ENCODE data around the gene SLC25A5. TPM values are rescaled to one million over a fixed set of nuclear protein-coding genes. Genes with fewer than 3 reads are reported as not detected.

Gene SLC25A5
- total and polyA plus RNA-seq, 3 experiments from 2014 or later: 221 to 674 (median 644) TPM

GRCh38 chrX:119467433-119467832 lies 811 bp upstream of the SLC25A5 start:
- H3K4me3 ChIP-seq (ENCODE audit: low read length): no peak overlapping the region
- ChIA-PET CTCF (interaction anchor here (4.3 kb wide), 1 partner anchor 15 kb away, joined by 32 read pairs; no protein-coding TSS in a partner anchor), POLR2A (interaction anchor here (1.6 kb wide), 1 partner anchor 139 kb away, joined by 5 read pairs; the partner anchor contains the start of gene NKRF)
- H3K4me1 ChIP-seq (ENCODE audit: insufficient read depth, low read length): peaks cover 10% of the 10 kb centered on the region
- no peak for DNase-seq
- H3K9me3 ChIP-seq (ENCODE audit: low read length): no peaks in the 10 kb centered on the region
- H3K4me1 Mint-ChIP-seq: peaks cover 5 to 22% (median 13%) of the 10 kb centered on the region in 3 donors
- peak overlapping the region in 5 of 7 donors; percentile 61 to 97 (median 87) for H3K4me3 Mint-ChIP-seq
- peaks cover 11% of the 10 kb centered on the region for H3K36me3 ChIP-seq (ENCODE audit: insufficient read depth, low read length)
- peaks cover 0 to 2% of the 10 kb centered on the region in 2 donors for H3K27me3 Mint-ChIP-seq
- no peaks in the 10 kb centered on the region for H3K27me3 ChIP-seq (ENCODE audit: insufficient read depth, low read length, poor library complexity, severe bottlenecking)
- peaks cover 0 to 26% (median 2%) of the 10 kb centered on the region in 3 donors for H3K36me3 Mint-ChIP-seq
- H3K9me3 Mint-ChIP-seq: no peaks in the 10 kb centered on the region
- H3K27ac ChIP-seq (ENCODE audit: low read depth, low read length): no peak overlapping the region
- peak overlapping the region in 4 of 8 donors; percentile 29 to 97 (median 88) for H3K27ac Mint-ChIP-seq

- Histone ChIP-seq H3K27me3 (ENCODE audit: insufficient read depth, low read length, poor library complexity, severe bottlenecking) (no peaks in the 10 kb centered on the region), H3K4me3 (ENCODE audit: low read length) (peak overlapping the region; percentile 76), H3K36me3 (ENCODE audit: insufficient read depth, low read length) (peaks cover 11% of the 10 kb centered on the region), H3K4me1 (ENCODE audit: insufficient read depth, low read length) (peaks cover 10% of the 10 kb centered on the region), H3K27ac (ENCODE audit: low read depth, low read length) (peak overlapping the region; percentile 90), H3K9me3 (ENCODE audit: low read length) (no peaks in the 10 kb centered on the region)
- peak; percentile 82 to 90 (median 85) for DNase-seq
- no peaks in the 10 kb centered on the region for H3K9me3 Mint-ChIP-seq
- peaks cover 0 to 26% (median 2%) of the 10 kb centered on the region in 3 donors for H3K36me3 Mint-ChIP-seq
- ChIA-PET POLR2A (interaction anchor here (0.5 to 1.6 kb wide), 5 partner anchors 49 to 402 kb away, joined by 3 to 9 read pairs (median 4); partner anchors contain the start of gene NKRF), CTCF (interaction anchor here (0.6 to 4.3 kb wide), 6 partner anchors 10 to 290 kb away, joined by 3 to 32 read pairs (median 4); partner anchors contain the start of gene SOWAHD)
- peak overlapping the region; percentile 85 to 97 (median 88) for H3K4me3 Mint-ChIP-seq
- peaks cover 0 to 4% of the 10 kb centered on the region in 2 donors for H3K27me3 Mint-ChIP-seq
- H3K4me1 Mint-ChIP-seq: peaks cover 5 to 22% (median 13%) of the 10 kb centered on the region in 3 donors
- H3K27ac Mint-ChIP-seq: peak overlapping the region; percentile 85 to 97 (median 94)
Measured at GRCh38 chrX:119468551-119469312, 488 bp downstream of the SLC25A5 start.

GRCh38 chrX:119469313-119469635 lies 1.0 kb downstream of the SLC25A5 start:
- Histone ChIP-seq H3K36me3 (ENCODE audit: insufficient read depth, low read length) (peaks cover 11% of the 10 kb centered on the region), H3K9me3 (ENCODE audit: low read length) (no peaks in the 10 kb centered on the region), H3K4me3 (ENCODE audit: low read length) (peak overlapping the region; percentile 66), H3K27me3 (ENCODE audit: insufficient read depth, low read length, poor library complexity, severe bottlenecking) (no peaks in the 10 kb centered on the region), H3K4me1 (ENCODE audit: insufficient read depth, low read length) (peaks cover 10% of the 10 kb centered on the region), H3K27ac (ENCODE audit: low read depth, low read length) (peak overlapping the region; percentile 69)
- Mint-ChIP-seq H3K4me1 (peaks cover 5 to 22% (median 13%) of the 10 kb centered on the region in 3 donors), H3K27me3 (peaks cover 0 to 4% of the 10 kb centered on the region in 2 donors), H3K4me3 (peak overlapping the region; percentile 70 to 97 (median 88)), H3K36me3 (peaks cover 0 to 26% (median 2%) of the 10 kb centered on the region in 3 donors), H3K27ac (peak overlapping the region; percentile 45 to 97 (median 92)), H3K9me3 (no peaks in the 10 kb centered on the region)
- ChIA-PET CTCF (interaction anchor here (0.7 to 4.3 kb wide), 5 partner anchors 9 to 289 kb away, joined by 3 to 32 read pairs (median 4); partner anchors contain the start of gene SOWAHD), POLR2A (interaction anchor here (0.5 to 1.6 kb wide), 3 partner anchors 137 to 402 kb away, joined by 3 to 9 read pairs (median 5); partner anchors contain the start of gene NKRF)
- DNase-seq: no peak

- Histone ChIP-seq H3K36me3 (ENCODE audit: insufficient read depth, low read length) (peaks cover 10% of the 10 kb centered on the region), H3K4me1 (ENCODE audit: insufficient read depth, low read length) (peaks cover 4% of the 10 kb centered on the region), H3K9me3 (ENCODE audit: low read length) (no peaks in the 10 kb centered on the region), H3K27me3 (ENCODE audit: insufficient read depth, low read length, poor library complexity, severe bottlenecking) (no peaks in the 10 kb centered on the region), H3K27ac (ENCODE audit: low read depth, low read length) (no peak overlapping the region), H3K4me3 (ENCODE audit: low read length) (no peak overlapping the region)
- H3K9me3 Mint-ChIP-seq: no peaks in the 10 kb centered on the region
- peaks cover 0 to 5% of the 10 kb centered on the region in 2 donors for H3K27me3 Mint-ChIP-seq
- CTCF ChIA-PET: interaction anchor here (1.6 kb wide), 1 partner anchor 41 kb away, joined by 3 read pairs; no protein-coding TSS in a partner anchor
- POLR2A ChIA-PET: no interaction called here
- H3K4me3 Mint-ChIP-seq: no peak overlapping the region
- H3K4me1 Mint-ChIP-seq: peaks cover 0 to 7% (median 6%) of the 10 kb centered on the region in 3 donors
- no peak overlapping the region for H3K27ac Mint-ChIP-seq
- peaks cover 0 to 17% (median 2%) of the 10 kb centered on the region in 3 donors for H3K36me3 Mint-ChIP-seq
- no peak for DNase-seq
Measured at GRCh38 chrX:119474615-119475388, 6.6 kb downstream of the SLC25A5 start.

- Mint-ChIP-seq H3K27ac (peak overlapping the region in 1 of 8 donors; percentile 31), H3K36me3 (peaks cover 0 to 9% (median 0%) of the 10 kb centered on the region in 3 donors), H3K4me1 (peaks cover 0 to 3% (median 3%) of the 10 kb centered on the region in 3 donors), H3K4me3 (no peak overlapping the region), H3K9me3 (no peaks in the 10 kb centered on the region), H3K27me3 (peaks cover 0 to 5% of the 10 kb centered on the region in 2 donors)
- no peak for DNase-seq
- ChIA-PET POLR2A (interaction anchor here (0.9 kb wide), 1 partner anchor 49 kb away, joined by 4 read pairs; no protein-coding TSS in a partner anchor), CTCF (no interaction called here)
- peaks cover 2% of the 10 kb centered on the region for H3K36me3 ChIP-seq (ENCODE audit: insufficient read depth, low read length)
- no peaks in the 10 kb centered on the region for H3K9me3 ChIP-seq (ENCODE audit: low read length)
- H3K27ac ChIP-seq (ENCODE audit: low read depth, low read length): no peak overlapping the region
- no peak overlapping the region for H3K4me3 ChIP-seq (ENCODE audit: low read length)
- H3K4me1 ChIP-seq (ENCODE audit: insufficient read depth, low read length): no peaks in the 10 kb centered on the region
- no peaks in the 10 kb centered on the region for H3K27me3 ChIP-seq (ENCODE audit: insufficient read depth, low read length, poor library complexity, severe bottlenecking)
Measured at GRCh38 chrX:119475389-119476101, 7.3 kb downstream of the SLC25A5 start.

- no peak overlapping the region for H3K4me3 ChIP-seq (ENCODE audit: low read length)
- no peak for DNase-seq
- ChIA-PET CTCF (interaction anchor here (0.9 to 1.8 kb wide), 2 partner anchors 9 to 249 kb away, joined by 3 to 4 read pairs; no protein-coding TSS in a partner anchor), POLR2A (no interaction called here)
- no peaks in the 10 kb centered on the region for H3K27me3 ChIP-seq (ENCODE audit: insufficient read depth, low read length, poor library complexity, severe bottlenecking)
- Mint-ChIP-seq H3K9me3 (no peaks in the 10 kb centered on the region), H3K4me1 (peaks cover 6 to 7% (median 6%) of the 10 kb centered on the region in 3 donors), H3K4me3 (no peak overlapping the region), H3K27me3 (peaks cover 0 to 3% of the 10 kb centered on the region in 2 donors), H3K27ac (no peak overlapping the region), H3K36me3 (no peaks in the 10 kb centered on the region)
- H3K36me3 ChIP-seq (ENCODE audit: insufficient read depth, low read length): no peaks in the 10 kb centered on the region
- no peak overlapping the region for H3K27ac ChIP-seq (ENCODE audit: low read depth, low read length)
- H3K9me3 ChIP-seq (ENCODE audit: low read length): no peaks in the 10 kb centered on the region
- peaks cover 4% of the 10 kb centered on the region for H3K4me1 ChIP-seq (ENCODE audit: insufficient read depth, low read length)
Measured at GRCh38 chrX:119477812-119478232, 9.6 kb downstream of the SLC25A5 start.

GRCh38 chrX:119478504-119478903 lies 10.3 kb downstream of the SLC25A5 start:
- Mint-ChIP-seq H3K27me3 (peaks cover 0 to 3% of the 10 kb centered on the region in 2 donors), H3K27ac (no peak overlapping the region), H3K36me3 (no peaks in the 10 kb centered on the region), H3K4me1 (peaks cover 7 to 10% (median 8%) of the 10 kb centered on the region in 3 donors), H3K4me3 (no peak overlapping the region), H3K9me3 (no peaks in the 10 kb centered on the region)
- Histone ChIP-seq H3K36me3 (ENCODE audit: insufficient read depth, low read length) (no peaks in the 10 kb centered on the region), H3K4me3 (ENCODE audit: low read length) (no peak overlapping the region), H3K27ac (ENCODE audit: low read depth, low read length) (no peak overlapping the region), H3K4me1 (ENCODE audit: insufficient read depth, low read length) (peaks cover 4% of the 10 kb centered on the region), H3K9me3 (ENCODE audit: low read length) (no peaks in the 10 kb centered on the region), H3K27me3 (ENCODE audit: insufficient read depth, low read length, poor library complexity, severe bottlenecking) (no peaks in the 10 kb centered on the region)
- no peak for DNase-seq
- POLR2A ChIA-PET: no interaction called here
- CTCF ChIA-PET: interaction anchor here (0.9 to 1.8 kb wide), 3 partner anchors 9 to 249 kb away, joined by 3 to 4 read pairs (median 3); no protein-coding TSS in a partner anchor

Measured in CD8-positive, alpha-beta memory T cell (primary cell).